Vagina (tissue), 2 donors: ENCODE data around the gene CHRM5. TPM values are rescaled to one million over a fixed set of nuclear protein-coding genes. Genes with fewer than 3 reads are reported as not detected.

Source experiments
- DNase-seq, 2 donors: peaks; one replicate each; pipeline ENCODE4 v3.0.0-alpha.2; 2017; ENCODE audit errors: extremely low spot score in 2 of 2
- H3K27ac ChIP-seq: fragments of 200-600 bp; sonication (generic); one replicate; pipeline ENCODE4 v1.5.1; 2019
- H3K27me3 ChIP-seq: fragments of 200-600 bp; sonication (generic); one replicate; pipeline ENCODE4 v1.5.1; 2019
- H3K36me3 ChIP-seq, 2 donors: fragments of 200-600 bp; sonication (generic); one replicate each; pipeline ENCODE4 v1.5.1; 2017 to 2019
- H3K4me1 ChIP-seq: fragments of 200-600 bp; sonication (generic); one replicate; pipeline ENCODE4 v1.5.1; 2019
- H3K4me3 ChIP-seq, 2 donors: fragments of 200-600 bp; sonication (generic); 1 replicate in 1 of 2; 2 replicates in 1 of 2; pipeline ENCODE4 v1.5.1; 2016 to 2019
- H3K9me3 ChIP-seq: fragments of 200-600 bp; sonication (generic); one replicate; pipeline ENCODE4 v1.5.1; 2019
- POLR2A ChIP-seq, 2 donors: fragments of 450-650 bp; IDR thresholded peaks; one replicate each; pipeline ENCODE4 v1.6.1; 2017; ENCODE audit warnings: antibody characterized with exemption in 2 of 2, mild to moderate bottlenecking in 2 of 2, moderate library complexity in 2 of 2
- POLR2AphosphoS5 ChIP-seq, 2 donors: sonication (generic); formaldehyde crosslinking; IDR thresholded peaks; one replicate each; pipeline ENCODE4 v1.9.0; 2017; ENCODE audit warnings: antibody characterized with exemption in 2 of 2, mild to moderate bottlenecking in 2 of 2, low read depth in 1 of 2; ENCODE audit not compliant: insufficient read depth in 1 of 2
- intact Hi-C: fragments of 100-400 bp; cut with DNase I; formaldehyde crosslinking; loops from one replicate; pipeline ENCODE4 v1.15.1; 2023
- total RNA-seq: library from RNA; depleted of rRNA; stranded (reverse); fragments of >200 nt; gene quantifications from one replicate; pipeline ENCODE4 v1.2.3, GENCODE V29; 2016
- TF ChIP-seq, protein P1 (sequence below), 3 experiments: fragments of 450-650 bp in 2 of 3; fragments of 200-600 bp in 1 of 3; sonication (generic) in 1 of 3; IDR thresholded peaks; one replicate each; pipeline ENCODE4 v1.5.1; 2017 to 2019; ENCODE audit warnings: antibody characterized with exemption in 3 of 3, mild to moderate bottlenecking in 2 of 3, moderate library complexity in 2 of 3

The CHRM5 gene, protein sequence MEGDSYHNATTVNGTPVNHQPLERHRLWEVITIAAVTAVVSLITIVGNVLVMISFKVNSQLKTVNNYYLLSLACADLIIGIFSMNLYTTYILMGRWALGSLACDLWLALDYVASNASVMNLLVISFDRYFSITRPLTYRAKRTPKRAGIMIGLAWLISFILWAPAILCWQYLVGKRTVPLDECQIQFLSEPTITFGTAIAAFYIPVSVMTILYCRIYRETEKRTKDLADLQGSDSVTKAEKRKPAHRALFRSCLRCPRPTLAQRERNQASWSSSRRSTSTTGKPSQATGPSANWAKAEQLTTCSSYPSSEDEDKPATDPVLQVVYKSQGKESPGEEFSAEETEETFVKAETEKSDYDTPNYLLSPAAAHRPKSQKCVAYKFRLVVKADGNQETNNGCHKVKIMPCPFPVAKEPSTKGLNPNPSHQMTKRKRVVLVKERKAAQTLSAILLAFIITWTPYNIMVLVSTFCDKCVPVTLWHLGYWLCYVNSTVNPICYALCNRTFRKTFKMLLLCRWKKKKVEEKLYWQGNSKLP
- not detected for total RNA-seq

DNA sequence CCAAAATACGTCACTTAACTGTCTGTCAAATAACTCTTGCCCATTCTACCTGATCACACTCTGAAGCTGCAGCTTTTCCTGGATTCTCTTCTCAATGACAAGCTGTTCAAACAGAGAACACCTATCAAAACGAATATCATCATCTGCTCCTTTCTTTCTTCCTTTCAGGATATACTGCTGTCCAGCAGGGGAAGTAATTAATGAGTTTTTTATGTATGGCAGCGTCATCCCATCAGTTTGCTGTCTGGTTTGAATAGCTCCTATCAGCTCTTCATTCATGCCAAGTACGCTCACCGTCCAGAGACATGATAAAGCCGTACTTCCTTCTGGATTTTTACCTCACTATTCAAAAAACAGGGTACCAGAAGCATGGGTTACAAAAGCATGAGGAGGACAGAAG lies at the start of gene CHRM5:
Gene CHRM5, plus strand, starts transcription at position 274 of the 400 bp plus-strand sequence. CDS start 94,221 bp downstream, outside the sequence.
- TF ChIP-seq POLR2A (IDR thresholded peaks at IDR 0.05) (no peak), POLR2AphosphoS5 (IDR thresholded peaks at IDR 0.05; ENCODE audit: insufficient read depth in 1 of 2, low read depth in 1 of 2) (no peak)
- TF ChIP-seq, protein P1, sequence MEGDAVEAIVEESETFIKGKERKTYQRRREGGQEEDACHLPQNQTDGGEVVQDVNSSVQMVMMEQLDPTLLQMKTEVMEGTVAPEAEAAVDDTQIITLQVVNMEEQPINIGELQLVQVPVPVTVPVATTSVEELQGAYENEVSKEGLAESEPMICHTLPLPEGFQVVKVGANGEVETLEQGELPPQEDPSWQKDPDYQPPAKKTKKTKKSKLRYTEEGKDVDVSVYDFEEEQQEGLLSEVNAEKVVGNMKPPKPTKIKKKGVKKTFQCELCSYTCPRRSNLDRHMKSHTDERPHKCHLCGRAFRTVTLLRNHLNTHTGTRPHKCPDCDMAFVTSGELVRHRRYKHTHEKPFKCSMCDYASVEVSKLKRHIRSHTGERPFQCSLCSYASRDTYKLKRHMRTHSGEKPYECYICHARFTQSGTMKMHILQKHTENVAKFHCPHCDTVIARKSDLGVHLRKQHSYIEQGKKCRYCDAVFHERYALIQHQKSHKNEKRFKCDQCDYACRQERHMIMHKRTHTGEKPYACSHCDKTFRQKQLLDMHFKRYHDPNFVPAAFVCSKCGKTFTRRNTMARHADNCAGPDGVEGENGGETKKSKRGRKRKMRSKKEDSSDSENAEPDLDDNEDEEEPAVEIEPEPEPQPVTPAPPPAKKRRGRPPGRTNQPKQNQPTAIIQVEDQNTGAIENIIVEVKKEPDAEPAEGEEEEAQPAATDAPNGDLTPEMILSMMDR (IDR thresholded peaks at IDR 0.05) = no peak
- no peak for DNase-seq
- Histone ChIP-seq H3K4me1 (no peaks in the 10 kb centered on the region), H3K9me3 (no peaks in the 10 kb centered on the region), H3K36me3 (no peaks in the 10 kb centered on the region), H3K4me3 (no peak within 1 kb of the TSS), H3K27me3 (no peaks in the 10 kb centered on the region), H3K27ac (no peak within 1 kb of the TSS)
- intact Hi-C loops = no loop called here

- Histone ChIP-seq H3K4me3 (no peak overlapping the region), H3K27ac (no peak overlapping the region), H3K36me3 (no peaks in the 10 kb centered on the region), H3K27me3 (no peaks in the 10 kb centered on the region), H3K4me1 (no peaks in the 10 kb centered on the region), H3K9me3 (no peaks in the 10 kb centered on the region)
- TF ChIP-seq, protein P1 (IDR thresholded peaks at IDR 0.05) = no peak
- TF ChIP-seq POLR2AphosphoS5 (IDR thresholded peaks at IDR 0.05; ENCODE audit: insufficient read depth in 1 of 2, low read depth in 1 of 2) = no peak
- no peak for TF ChIP-seq POLR2A (IDR thresholded peaks at IDR 0.05)
- intact Hi-C loops = no loop called here
- DNase-seq = no peak
Observed at GRCh38 chr15:33923446-33923845, 44.9 kb upstream of the CHRM5 start.

- no peaks in the 10 kb centered on the region for H3K27me3 ChIP-seq
- no peak for DNase-seq
- H3K27ac ChIP-seq = no peak overlapping the region
- intact Hi-C loops = no loop called here
- H3K9me3 ChIP-seq = no peaks in the 10 kb centered on the region
- no peaks in the 10 kb centered on the region for H3K4me1 ChIP-seq
- H3K36me3 ChIP-seq = no peaks in the 10 kb centered on the region
- TF ChIP-seq POLR2AphosphoS5 (IDR thresholded peaks at IDR 0.05; ENCODE audit: insufficient read depth in 1 of 2, low read depth in 1 of 2) = no peak
- no peak for TF ChIP-seq POLR2A (IDR thresholded peaks at IDR 0.05)
- TF ChIP-seq, protein P1 (IDR thresholded peaks at IDR 0.05) = no peak
- H3K4me3 ChIP-seq = no peak overlapping the region
Observed at GRCh38 chr15:33926260-33926659, 42.0 kb upstream of the CHRM5 start.

DNA sequence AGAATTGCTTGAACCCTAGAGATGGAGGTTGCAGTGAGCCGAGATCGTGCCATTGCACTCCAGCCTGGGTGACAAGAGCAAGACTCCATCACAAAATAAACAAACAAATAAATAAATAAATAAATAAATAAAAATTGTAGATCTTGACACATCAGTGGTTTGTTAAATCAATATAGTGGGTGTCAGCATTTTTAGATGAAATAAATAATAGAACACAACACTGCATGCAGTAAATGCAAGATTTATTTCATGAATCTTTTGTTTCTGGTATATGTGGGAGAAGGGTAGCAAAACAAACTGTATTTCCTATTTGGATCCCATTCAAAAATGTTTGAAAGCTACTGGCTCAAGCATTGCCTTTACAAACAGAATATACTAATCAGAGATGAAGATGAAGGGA lies 35.6 kb upstream of the CHRM5 start:
- no peak overlapping the region for H3K27ac ChIP-seq
- no peaks in the 10 kb centered on the region for H3K4me1 ChIP-seq
- no peak for TF ChIP-seq POLR2AphosphoS5 (IDR thresholded peaks at IDR 0.05; ENCODE audit: insufficient read depth in 1 of 2, low read depth in 1 of 2)
- no peak for TF ChIP-seq POLR2A (IDR thresholded peaks at IDR 0.05)
- TF ChIP-seq, protein P1 (IDR thresholded peaks at IDR 0.05) = no peak
- intact Hi-C loops = no loop called here
- H3K36me3 ChIP-seq = no peaks in the 10 kb centered on the region
- H3K4me3 ChIP-seq = no peak overlapping the region
- H3K27me3 ChIP-seq = no peaks in the 10 kb centered on the region
- DNase-seq = no peak
- H3K9me3 ChIP-seq = no peaks in the 10 kb centered on the region

DNA sequence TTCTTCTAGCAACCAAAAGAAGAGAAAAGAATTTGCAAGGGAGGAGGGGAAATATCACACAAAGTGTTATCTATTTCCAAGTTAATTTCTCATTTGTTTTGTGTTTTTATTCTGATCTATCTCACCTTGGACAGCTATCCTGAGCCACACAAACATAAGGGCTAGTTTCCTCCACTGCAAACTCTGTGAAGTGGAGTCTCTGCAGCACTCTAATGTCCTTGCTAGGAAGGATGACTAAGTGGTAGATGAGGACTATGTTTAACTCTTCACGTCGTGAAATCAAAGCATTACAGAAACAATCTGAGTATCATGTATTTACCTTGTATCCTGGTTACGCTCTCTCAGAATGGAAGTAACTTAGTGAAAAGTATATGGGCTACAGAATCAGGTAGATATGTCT lies 33.9 kb upstream of the CHRM5 start:
- Histone ChIP-seq H3K4me1 (no peaks in the 10 kb centered on the region), H3K4me3 (no peak overlapping the region), H3K27ac (no peak overlapping the region), H3K27me3 (no peaks in the 10 kb centered on the region), H3K36me3 (no peaks in the 10 kb centered on the region), H3K9me3 (no peaks in the 10 kb centered on the region)
- TF ChIP-seq POLR2AphosphoS5 (IDR thresholded peaks at IDR 0.05; ENCODE audit: insufficient read depth in 1 of 2, low read depth in 1 of 2) (no peak), POLR2A (IDR thresholded peaks at IDR 0.05) (no peak)
- TF ChIP-seq, protein P1 (IDR thresholded peaks at IDR 0.05) = no peak
- no peak for DNase-seq
- intact Hi-C loops = no loop called here
